Thyroid gland (tissue), 4 donors: ENCODE results near the gene CCT3.

ENCODE experiments used
- POLR2A ChIP-seq, 2 donors: fragments of 450-650 bp; IDR thresholded peaks; one replicate each; pipeline ENCODE4 v1.6.1; 2017; ENCODE audit warnings: antibody characterized with exemption in 2 of 2, mild to moderate bottlenecking in 2 of 2, moderate library complexity in 1 of 2
- TF ChIP-seq, protein P1 (sequence below), 6 experiments: fragments of 200-600 bp in 3 of 6; fragments of 450-650 bp in 3 of 6; sonication (generic) in 3 of 6; IDR thresholded peaks; one replicate each; pipeline ENCODE4 v1.5.1; 2016 to 2019; ENCODE audit warnings: antibody characterized with exemption in 6 of 6, mild to moderate bottlenecking in 2 of 6, inconsistent platforms in 1 of 6, moderate library complexity in 1 of 6

DNA sequence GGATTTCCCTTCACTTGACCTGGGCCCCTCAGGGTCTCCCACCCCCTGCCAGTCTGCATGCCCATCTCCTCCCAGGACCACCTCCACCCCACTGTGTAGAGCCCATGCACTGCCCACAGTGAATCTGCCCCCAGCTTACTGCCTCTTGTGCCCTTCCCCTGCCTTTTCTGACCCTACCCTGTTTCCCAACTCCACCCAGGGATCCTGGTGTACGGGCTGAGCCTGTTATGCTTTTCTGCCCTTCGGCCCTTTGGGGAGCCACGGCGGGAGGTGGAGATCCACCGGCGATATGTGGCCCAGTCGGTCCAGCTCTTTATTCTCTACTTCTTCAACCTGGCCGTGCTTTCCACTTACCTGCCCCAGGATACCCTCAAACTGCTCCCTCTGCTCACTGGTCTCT, 52.0 kb downstream of the CCT3 start:
- no peak for TF ChIP-seq POLR2A (IDR thresholded peaks at IDR 0.05)
- TF ChIP-seq, protein P1, sequence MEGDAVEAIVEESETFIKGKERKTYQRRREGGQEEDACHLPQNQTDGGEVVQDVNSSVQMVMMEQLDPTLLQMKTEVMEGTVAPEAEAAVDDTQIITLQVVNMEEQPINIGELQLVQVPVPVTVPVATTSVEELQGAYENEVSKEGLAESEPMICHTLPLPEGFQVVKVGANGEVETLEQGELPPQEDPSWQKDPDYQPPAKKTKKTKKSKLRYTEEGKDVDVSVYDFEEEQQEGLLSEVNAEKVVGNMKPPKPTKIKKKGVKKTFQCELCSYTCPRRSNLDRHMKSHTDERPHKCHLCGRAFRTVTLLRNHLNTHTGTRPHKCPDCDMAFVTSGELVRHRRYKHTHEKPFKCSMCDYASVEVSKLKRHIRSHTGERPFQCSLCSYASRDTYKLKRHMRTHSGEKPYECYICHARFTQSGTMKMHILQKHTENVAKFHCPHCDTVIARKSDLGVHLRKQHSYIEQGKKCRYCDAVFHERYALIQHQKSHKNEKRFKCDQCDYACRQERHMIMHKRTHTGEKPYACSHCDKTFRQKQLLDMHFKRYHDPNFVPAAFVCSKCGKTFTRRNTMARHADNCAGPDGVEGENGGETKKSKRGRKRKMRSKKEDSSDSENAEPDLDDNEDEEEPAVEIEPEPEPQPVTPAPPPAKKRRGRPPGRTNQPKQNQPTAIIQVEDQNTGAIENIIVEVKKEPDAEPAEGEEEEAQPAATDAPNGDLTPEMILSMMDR (IDR thresholded peaks at IDR 0.05): no peak
